OCI-LY7 (cell line): ENCODE results near the gene PHTF1.

Experiments used
- EZH2phosphoT487 ChIP-seq: fragments of 200-600 bp; sonication (generic); IDR thresholded peaks from 2 replicates; pipeline ENCODE4 v1.6.1; 2018; ENCODE audit warnings: low read depth, borderline replicate concordance, mild to moderate bottlenecking, mixed run types, antibody characterized with exemption, low read length, moderate library complexity, mixed read lengths
- TF ChIP-seq, protein P1 (sequence below): fragments of 200-600 bp; sonication (generic); conservative IDR thresholded peaks from 2 replicates; pipeline ENCODE4 v1.5.1; 2014; ENCODE audit warnings: mild to moderate bottlenecking, antibody characterized with exemption, low read length, moderate library complexity, mixed read lengths

DNA sequence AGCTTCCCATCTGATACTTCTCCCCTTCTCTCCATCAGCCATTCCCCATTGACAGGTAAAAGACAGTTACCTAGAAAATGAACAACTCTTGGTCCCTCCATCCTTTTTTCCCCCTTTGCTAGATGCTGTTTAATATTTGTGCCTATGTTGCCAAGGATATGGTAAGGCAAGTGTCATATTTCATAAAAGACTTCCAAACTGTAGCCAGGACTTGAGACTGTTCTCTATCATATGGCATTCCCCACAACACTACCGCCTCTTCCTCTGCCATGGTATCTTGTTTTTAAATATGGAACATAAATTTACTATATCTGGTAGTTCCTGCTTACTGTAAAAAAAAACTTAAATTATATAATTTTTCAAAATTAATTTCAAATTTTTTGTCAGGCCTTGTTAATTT lies 97.2 kb downstream of the PHTF1 start:
- TF ChIP-seq, protein P1, sequence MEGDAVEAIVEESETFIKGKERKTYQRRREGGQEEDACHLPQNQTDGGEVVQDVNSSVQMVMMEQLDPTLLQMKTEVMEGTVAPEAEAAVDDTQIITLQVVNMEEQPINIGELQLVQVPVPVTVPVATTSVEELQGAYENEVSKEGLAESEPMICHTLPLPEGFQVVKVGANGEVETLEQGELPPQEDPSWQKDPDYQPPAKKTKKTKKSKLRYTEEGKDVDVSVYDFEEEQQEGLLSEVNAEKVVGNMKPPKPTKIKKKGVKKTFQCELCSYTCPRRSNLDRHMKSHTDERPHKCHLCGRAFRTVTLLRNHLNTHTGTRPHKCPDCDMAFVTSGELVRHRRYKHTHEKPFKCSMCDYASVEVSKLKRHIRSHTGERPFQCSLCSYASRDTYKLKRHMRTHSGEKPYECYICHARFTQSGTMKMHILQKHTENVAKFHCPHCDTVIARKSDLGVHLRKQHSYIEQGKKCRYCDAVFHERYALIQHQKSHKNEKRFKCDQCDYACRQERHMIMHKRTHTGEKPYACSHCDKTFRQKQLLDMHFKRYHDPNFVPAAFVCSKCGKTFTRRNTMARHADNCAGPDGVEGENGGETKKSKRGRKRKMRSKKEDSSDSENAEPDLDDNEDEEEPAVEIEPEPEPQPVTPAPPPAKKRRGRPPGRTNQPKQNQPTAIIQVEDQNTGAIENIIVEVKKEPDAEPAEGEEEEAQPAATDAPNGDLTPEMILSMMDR = no peak
- TF ChIP-seq EZH2phosphoT487 = no peak
